ENCODE results near the gene DOK6. TPM values are rescaled to one million over a fixed set of nuclear protein-coding genes. Genes with fewer than 3 reads are reported as not detected.

Gene DOK6
- total and polyA plus RNA-seq, 2 experiments from 2014 or later = 0.29 to 0.42 TPM

- TF ChIP-seq JUNB (IDR thresholded peaks at IDR 0.05; ENCODE audit: unreplicated experiment) = no peak
- Histone ChIP-seq H3K4me3 (no peak overlapping the region), H3K27ac (ENCODE audit: low read depth) (no peak overlapping the region), H4K20me1 (replicated peaks; ENCODE audit: insufficient read depth) (no peaks in the 10 kb centered on the region), H3K79me2 (replicated peaks; ENCODE audit: insufficient read depth) (no peaks in the 10 kb centered on the region), H3K36me3 (ENCODE audit: insufficient read depth) (no peaks in the 10 kb centered on the region), H2AFZ (no peak overlapping the region), H3K4me2 (no peak overlapping the region), H3K27me3 (ENCODE audit: insufficient read depth) (no peaks in the 10 kb centered on the region), H3K4me1 (ENCODE audit: insufficient read depth) (no peaks in the 10 kb centered on the region), H3K9me2 (ENCODE audit: insufficient read depth) (no peaks in the 10 kb centered on the region), H3F3A (replicated peaks; ENCODE audit: low read depth) (no peaks in the 10 kb centered on the region)
- no peaks in the 10 kb centered on the region for H3K27me3 Mint-ChIP-seq (ENCODE audit: insufficient read depth, low read depth, poor library complexity)
- DNase-seq (ENCODE audit: low spot score) = no peak
- no peak overlapping the region for H3K4me3 Mint-ChIP-seq
- peaks cover 6% of the 10 kb centered on the region; the same call in 2 of the 3 replicates for H3K4me1 Mint-ChIP-seq
- ATAC-seq = no peak
- peak overlapping the region; percentile 42; the same call in 1 of the 2 replicates for H3K27ac Mint-ChIP-seq
- H3K9me3 Mint-ChIP-seq = no peaks in the 10 kb centered on the region
- no peaks in the 10 kb centered on the region for H3K36me3 Mint-ChIP-seq (ENCODE audit: low read depth)
Observed at GRCh38 chr18:69622961-69623360, 222.3 kb downstream of the DOK6 start.

DNA sequence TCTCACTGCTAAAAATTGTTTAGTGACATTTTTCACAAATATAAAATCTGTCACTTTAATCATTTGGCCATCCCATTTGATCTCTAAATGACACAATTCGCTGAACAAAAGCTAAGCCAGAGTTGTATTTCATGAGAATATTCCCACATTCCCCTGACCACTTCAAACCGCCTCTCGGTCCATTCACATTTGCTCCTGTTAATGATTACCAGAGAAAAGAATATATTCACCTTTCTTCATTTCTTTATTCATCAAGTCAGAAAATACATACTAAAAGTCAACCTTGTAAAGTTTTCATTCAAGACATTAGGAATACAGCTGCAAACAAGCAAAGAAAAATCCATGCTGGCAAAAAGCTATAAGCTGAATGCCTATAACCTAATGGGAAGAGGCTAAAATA is 225.5 kb downstream of the DOK6 start:
- Mint-ChIP-seq H3K4me1 (peaks cover 6% of the 10 kb centered on the region; the same call in 2 of the 3 replicates), H3K36me3 (ENCODE audit: low read depth) (no peaks in the 10 kb centered on the region), H3K27ac (no peak overlapping the region), H3K4me3 (no peak overlapping the region), H3K9me3 (no peaks in the 10 kb centered on the region), H3K27me3 (ENCODE audit: insufficient read depth, low read depth, poor library complexity) (no peaks in the 10 kb centered on the region)
- no peak overlapping the region for H2AFZ ChIP-seq
- H3K27me3 ChIP-seq (ENCODE audit: insufficient read depth) = no peaks in the 10 kb centered on the region
- H3K4me3 ChIP-seq = no peak overlapping the region
- H3F3A ChIP-seq (replicated peaks; ENCODE audit: low read depth) = no peaks in the 10 kb centered on the region
- H3K27ac ChIP-seq (ENCODE audit: low read depth) = no peak overlapping the region
- H4K20me1 ChIP-seq (replicated peaks; ENCODE audit: insufficient read depth) = no peaks in the 10 kb centered on the region
- H3K79me2 ChIP-seq (replicated peaks; ENCODE audit: insufficient read depth) = no peaks in the 10 kb centered on the region
- no peak overlapping the region for H3K4me2 ChIP-seq
- no peaks in the 10 kb centered on the region for H3K4me1 ChIP-seq (ENCODE audit: insufficient read depth)
- ATAC-seq (no peak), DNase-seq (ENCODE audit: low spot score) (no peak)
- H3K36me3 ChIP-seq (ENCODE audit: insufficient read depth) = no peaks in the 10 kb centered on the region
- H3K9me2 ChIP-seq (ENCODE audit: insufficient read depth) = no peaks in the 10 kb centered on the region
- no peak for TF ChIP-seq ZNF114 (CRISPR knock-in tag; IDR thresholded peaks at IDR 0.05)
- no peak for TF ChIP-seq POLR2AphosphoS5 (IDR thresholded peaks at IDR 0.05; ENCODE audit: low read depth)
- no peak for TF ChIP-seq STAT1 (IDR thresholded peaks at IDR 0.05; ENCODE audit: unreplicated experiment)
- TF ChIP-seq CREB1 (CRISPR knock-in tag; IDR thresholded peaks at IDR 0.05; ENCODE audit: low read depth) = no peak
- no peak for TF ChIP-seq EZH2phosphoT487 (IDR thresholded peaks at IDR 0.05; ENCODE audit: unreplicated experiment)
- TF ChIP-seq, protein P1, sequence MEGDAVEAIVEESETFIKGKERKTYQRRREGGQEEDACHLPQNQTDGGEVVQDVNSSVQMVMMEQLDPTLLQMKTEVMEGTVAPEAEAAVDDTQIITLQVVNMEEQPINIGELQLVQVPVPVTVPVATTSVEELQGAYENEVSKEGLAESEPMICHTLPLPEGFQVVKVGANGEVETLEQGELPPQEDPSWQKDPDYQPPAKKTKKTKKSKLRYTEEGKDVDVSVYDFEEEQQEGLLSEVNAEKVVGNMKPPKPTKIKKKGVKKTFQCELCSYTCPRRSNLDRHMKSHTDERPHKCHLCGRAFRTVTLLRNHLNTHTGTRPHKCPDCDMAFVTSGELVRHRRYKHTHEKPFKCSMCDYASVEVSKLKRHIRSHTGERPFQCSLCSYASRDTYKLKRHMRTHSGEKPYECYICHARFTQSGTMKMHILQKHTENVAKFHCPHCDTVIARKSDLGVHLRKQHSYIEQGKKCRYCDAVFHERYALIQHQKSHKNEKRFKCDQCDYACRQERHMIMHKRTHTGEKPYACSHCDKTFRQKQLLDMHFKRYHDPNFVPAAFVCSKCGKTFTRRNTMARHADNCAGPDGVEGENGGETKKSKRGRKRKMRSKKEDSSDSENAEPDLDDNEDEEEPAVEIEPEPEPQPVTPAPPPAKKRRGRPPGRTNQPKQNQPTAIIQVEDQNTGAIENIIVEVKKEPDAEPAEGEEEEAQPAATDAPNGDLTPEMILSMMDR (conservative IDR thresholded peaks at IDR 0.05; ENCODE audit: low read depth in 2 of 2) = no peak
- TF ChIP-seq NANOG (IDR thresholded peaks at IDR 0.05; ENCODE audit: borderline replicate concordance) = no peak
- TF ChIP-seq REST (IDR thresholded peaks at IDR 0.05; ENCODE audit: unreplicated experiment) = no peak
- TF ChIP-seq, protein P2, sequence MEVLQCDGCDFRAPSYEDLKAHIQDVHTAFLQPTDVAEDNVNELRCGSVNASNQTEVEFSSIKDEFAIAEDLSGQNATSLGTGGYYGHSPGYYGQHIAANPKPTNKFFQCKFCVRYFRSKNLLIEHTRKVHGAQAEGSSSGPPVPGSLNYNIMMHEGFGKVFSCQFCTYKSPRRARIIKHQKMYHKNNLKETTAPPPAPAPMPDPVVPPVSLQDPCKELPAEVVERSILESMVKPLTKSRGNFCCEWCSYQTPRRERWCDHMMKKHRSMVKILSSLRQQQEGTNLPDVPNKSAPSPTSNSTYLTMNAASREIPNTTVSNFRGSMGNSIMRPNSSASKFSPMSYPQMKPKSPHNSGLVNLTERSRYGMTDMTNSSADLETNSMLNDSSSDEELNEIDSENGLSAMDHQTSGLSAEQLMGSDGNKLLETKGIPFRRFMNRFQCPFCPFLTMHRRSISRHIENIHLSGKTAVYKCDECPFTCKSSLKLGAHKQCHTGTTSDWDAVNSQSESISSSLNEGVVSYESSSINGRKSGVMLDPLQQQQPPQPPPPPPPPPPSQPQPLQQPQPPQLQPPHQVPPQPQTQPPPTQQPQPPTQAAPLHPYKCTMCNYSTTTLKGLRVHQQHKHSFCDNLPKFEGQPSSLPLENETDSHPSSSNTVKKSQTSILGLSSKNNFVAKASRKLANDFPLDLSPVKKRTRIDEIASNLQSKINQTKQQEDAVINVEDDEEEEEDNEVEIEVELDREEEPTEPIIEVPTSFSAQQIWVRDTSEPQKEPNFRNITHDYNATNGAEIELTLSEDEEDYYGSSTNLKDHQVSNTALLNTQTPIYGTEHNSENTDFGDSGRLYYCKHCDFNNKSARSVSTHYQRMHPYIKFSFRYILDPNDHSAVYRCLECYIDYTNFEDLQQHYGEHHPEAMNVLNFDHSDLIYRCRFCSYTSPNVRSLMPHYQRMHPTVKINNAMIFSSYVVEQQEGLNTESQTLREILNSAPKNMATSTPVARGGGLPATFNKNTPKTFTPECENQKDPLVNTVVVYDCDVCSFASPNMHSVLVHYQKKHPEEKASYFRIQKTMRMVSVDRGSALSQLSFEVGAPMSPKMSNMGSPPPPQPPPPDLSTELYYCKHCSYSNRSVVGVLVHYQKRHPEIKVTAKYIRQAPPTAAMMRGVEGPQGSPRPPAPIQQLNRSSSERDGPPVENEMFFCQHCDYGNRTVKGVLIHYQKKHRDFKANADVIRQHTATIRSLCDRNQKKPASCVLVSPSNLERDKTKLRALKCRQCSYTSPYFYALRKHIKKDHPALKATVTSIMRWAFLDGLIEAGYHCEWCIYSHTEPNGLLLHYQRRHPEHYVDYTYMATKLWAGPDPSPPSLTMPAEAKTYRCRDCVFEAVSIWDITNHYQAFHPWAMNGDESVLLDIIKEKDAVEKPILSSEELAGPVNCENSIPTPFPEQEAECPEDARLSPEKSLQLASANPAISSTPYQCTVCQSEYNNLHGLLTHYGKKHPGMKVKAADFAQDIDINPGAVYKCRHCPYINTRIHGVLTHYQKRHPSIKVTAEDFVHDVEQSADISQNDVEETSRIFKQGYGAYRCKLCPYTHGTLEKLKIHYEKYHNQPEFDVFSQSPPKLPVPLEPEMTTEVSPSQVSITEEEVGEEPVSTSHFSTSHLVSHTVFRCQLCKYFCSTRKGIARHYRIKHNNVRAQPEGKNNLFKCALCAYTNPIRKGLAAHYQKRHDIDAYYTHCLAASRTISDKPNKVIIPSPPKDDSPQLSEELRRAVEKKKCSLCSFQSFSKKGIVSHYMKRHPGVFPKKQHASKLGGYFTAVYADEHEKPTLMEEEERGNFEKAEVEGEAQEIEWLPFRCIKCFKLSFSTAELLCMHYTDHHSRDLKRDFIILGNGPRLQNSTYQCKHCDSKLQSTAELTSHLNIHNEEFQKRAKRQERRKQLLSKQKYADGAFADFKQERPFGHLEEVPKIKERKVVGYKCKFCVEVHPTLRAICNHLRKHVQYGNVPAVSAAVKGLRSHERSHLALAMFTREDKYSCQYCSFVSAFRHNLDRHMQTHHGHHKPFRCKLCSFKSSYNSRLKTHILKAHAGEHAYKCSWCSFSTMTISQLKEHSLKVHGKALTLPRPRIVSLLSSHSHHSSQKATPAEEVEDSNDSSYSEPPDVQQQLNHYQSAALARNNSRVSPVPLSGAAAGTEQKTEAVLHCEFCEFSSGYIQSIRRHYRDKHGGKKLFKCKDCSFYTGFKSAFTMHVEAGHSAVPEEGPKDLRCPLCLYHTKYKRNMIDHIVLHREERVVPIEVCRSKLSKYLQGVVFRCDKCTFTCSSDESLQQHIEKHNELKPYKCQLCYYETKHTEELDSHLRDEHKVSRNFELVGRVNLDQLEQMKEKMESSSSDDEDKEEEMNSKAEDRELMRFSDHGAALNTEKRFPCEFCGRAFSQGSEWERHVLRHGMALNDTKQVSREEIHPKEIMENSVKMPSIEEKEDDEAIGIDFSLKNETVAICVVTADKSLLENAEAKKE (CRISPR knock-in tag; IDR thresholded peaks at IDR 0.05) = no peak
- TF ChIP-seq ZNF331 (CRISPR knock-in tag; IDR thresholded peaks at IDR 0.05; ENCODE audit: low read depth) = no peak
- TF ChIP-seq JUNB (IDR thresholded peaks at IDR 0.05; ENCODE audit: unreplicated experiment) = no peak
